ENCODE measurements around the gene ITIH3.
"Not testable (repeated sequence)": the region's sequence is repeated elsewhere in the genome, so short reads cannot be mapped to it uniquely, and the experiment has no call there.

ITIH3 gene

DNA sequence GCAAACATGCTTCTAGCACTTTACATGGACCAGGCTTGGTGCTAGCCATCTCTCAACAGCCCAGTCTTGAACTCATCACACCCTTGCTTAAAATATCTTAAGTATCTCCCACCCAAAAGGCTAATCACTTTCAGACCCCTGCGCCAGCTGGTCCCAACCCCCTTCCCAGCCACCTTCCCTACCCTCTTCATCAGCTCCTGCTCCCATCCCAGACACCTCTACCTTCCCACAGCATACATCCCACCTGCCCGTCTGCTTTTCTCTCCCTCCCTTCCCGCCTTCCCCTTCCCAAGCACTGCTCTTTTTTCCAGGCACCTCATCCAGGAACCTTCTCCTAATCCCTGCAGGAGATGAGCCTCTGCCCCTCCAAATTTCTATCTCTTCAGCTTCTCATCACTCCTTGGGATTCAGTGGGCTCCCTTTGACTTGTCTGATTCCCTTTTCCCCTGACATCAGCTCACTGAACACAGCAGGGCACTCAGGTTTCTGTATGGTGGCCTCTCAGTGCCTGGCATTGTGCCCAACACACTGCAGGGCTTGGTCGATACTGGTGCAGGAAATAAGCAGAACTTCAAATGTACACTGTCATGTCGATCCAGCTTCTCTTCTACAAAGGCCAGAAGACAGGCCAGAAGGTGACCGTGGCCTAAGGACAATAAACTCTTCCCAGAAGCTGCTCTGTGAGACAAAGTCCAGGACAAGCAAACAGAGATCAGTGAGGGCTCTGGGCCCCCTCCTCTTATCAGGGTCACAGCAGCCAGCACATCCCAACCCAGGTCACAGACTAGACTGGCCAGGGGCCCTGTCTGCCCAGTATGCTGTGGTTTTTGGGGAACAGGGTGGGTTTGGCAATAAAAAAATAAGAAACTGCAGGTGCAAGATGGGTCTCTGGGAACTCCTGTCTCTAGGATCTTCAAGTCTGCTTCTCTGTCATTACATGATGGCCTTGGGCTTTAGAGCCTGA is 19.4 kb upstream of the ITIH3 start (continued):
- TF ChIP-seq, protein P1, sequence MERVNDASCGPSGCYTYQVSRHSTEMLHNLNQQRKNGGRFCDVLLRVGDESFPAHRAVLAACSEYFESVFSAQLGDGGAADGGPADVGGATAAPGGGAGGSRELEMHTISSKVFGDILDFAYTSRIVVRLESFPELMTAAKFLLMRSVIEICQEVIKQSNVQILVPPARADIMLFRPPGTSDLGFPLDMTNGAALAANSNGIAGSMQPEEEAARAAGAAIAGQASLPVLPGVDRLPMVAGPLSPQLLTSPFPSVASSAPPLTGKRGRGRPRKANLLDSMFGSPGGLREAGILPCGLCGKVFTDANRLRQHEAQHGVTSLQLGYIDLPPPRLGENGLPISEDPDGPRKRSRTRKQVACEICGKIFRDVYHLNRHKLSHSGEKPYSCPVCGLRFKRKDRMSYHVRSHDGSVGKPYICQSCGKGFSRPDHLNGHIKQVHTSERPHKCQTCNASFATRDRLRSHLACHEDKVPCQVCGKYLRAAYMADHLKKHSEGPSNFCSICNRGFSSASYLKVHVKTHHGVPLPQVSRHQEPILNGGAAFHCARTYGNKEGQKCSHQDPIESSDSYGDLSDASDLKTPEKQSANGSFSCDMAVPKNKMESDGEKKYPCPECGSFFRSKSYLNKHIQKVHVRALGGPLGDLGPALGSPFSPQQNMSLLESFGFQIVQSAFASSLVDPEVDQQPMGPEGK (CRISPR knock-in tag; IDR thresholded peaks at IDR 0.05; ENCODE audit: borderline replicate concordance), result no peak
- TF ChIP-seq, protein P2, sequence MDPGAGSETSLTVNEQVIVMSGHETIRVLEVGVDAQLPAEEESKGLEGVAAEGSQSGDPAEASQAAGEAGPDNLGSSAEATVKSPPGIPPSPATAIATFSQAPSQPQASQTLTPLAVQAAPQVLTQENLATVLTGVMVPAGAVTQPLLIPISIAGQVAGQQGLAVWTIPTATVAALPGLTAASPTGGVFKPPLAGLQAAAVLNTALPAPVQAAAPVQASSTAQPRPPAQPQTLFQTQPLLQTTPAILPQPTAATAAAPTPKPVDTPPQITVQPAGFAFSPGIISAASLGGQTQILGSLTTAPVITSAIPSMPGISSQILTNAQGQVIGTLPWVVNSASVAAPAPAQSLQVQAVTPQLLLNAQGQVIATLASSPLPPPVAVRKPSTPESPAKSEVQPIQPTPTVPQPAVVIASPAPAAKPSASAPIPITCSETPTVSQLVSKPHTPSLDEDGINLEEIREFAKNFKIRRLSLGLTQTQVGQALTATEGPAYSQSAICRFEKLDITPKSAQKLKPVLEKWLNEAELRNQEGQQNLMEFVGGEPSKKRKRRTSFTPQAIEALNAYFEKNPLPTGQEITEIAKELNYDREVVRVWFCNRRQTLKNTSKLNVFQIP (CRISPR knock-in tag; IDR thresholded peaks at IDR 0.05; ENCODE audit: borderline replicate concordance, low read depth), result no peak
- TF ChIP-seq CREB5 (CRISPR knock-in tag; IDR thresholded peaks at IDR 0.05; ENCODE audit: low read depth) (no peak), CSDC2 (CRISPR knock-in tag; IDR thresholded peaks at IDR 0.05) (no peak)

GRCh38 chr3:52775877-52776276 is 18.7 kb upstream of the ITIH3 start:
- no peak for ATAC-seq
- TF ChIP-seq ZFP30 (CRISPR knock-in tag; IDR thresholded peaks at IDR 0.05) (no peak), GLIS3 (CRISPR knock-in tag; IDR thresholded peaks at IDR 0.05) (no peak), ZNF8 (CRISPR knock-in tag; IDR thresholded peaks at IDR 0.05) (no peak), RARB (CRISPR knock-in tag; IDR thresholded peaks at IDR 0.05) (no peak), ZFP3 (CRISPR knock-in tag; IDR thresholded peaks at IDR 0.05) (no peak), BACH2 (CRISPR knock-in tag; IDR thresholded peaks at IDR 0.05; ENCODE audit: borderline replicate concordance) (no peak), ZNF565 (CRISPR knock-in tag; conservative IDR thresholded peaks at IDR 0.05; ENCODE audit: low read depth) (no peak), ESRRG (CRISPR knock-in tag; IDR thresholded peaks at IDR 0.05) (no peak), PPARA (CRISPR knock-in tag; IDR thresholded peaks at IDR 0.05; ENCODE audit: borderline replicate concordance) (no peak)
- TF ChIP-seq, protein P2 (CRISPR knock-in tag; IDR thresholded peaks at IDR 0.05; ENCODE audit: borderline replicate concordance, low read depth), result no peak

DNA sequence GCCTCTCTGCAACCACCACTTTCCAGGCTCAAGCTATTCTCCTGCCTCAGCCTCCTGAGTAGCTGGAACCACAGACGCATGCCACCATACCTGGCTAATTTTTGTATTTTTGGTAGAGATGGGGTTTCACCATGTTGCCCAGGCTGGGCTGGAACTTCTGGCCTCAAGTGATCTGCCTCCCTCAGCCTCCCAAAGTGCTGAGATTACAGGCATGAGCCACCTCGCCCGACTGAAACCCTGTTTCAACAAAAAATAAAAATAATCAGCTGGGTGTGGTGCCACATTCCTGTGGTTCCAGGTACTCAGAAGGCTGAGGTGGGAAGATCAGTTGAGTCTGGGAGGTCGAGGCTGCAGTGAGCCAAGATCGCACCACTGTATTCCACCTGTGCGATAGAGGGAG is 18.1 kb upstream of the ITIH3 start:
- ATAC-seq, result not testable (repeated sequence)

- ATAC-seq, result no peak
- TF ChIP-seq GLIS3 (CRISPR knock-in tag; IDR thresholded peaks at IDR 0.05) (no peak), CSDC2 (CRISPR knock-in tag; IDR thresholded peaks at IDR 0.05) (no peak), ZC3H10 (CRISPR knock-in tag; IDR thresholded peaks at IDR 0.05) (no peak), ZNF70 (CRISPR knock-in tag; IDR thresholded peaks at IDR 0.05) (no peak), ESRRG (CRISPR knock-in tag; IDR thresholded peaks at IDR 0.05) (no peak), ARNTL (CRISPR knock-in tag; IDR thresholded peaks at IDR 0.05; ENCODE audit: borderline replicate concordance, low read depth) (no peak), OSR1 (CRISPR knock-in tag; IDR thresholded peaks at IDR 0.05) (no peak), TSHZ2 (CRISPR knock-in tag; IDR thresholded peaks at IDR 0.05) (no peak), ZFP3 (CRISPR knock-in tag; IDR thresholded peaks at IDR 0.05) (no peak), ZNF8 (CRISPR knock-in tag; IDR thresholded peaks at IDR 0.05) (no peak), RARB (CRISPR knock-in tag; IDR thresholded peaks at IDR 0.05) (no peak), TCF4 (CRISPR knock-in tag; IDR thresholded peaks at IDR 0.05; ENCODE audit: borderline replicate concordance) (no peak), BACH2 (CRISPR knock-in tag; IDR thresholded peaks at IDR 0.05; ENCODE audit: borderline replicate concordance) (no peak)
- TF ChIP-seq, protein P1 (CRISPR knock-in tag; IDR thresholded peaks at IDR 0.05; ENCODE audit: borderline replicate concordance), result no peak
- TF ChIP-seq, protein P2 (CRISPR knock-in tag; IDR thresholded peaks at IDR 0.05; ENCODE audit: borderline replicate concordance, low read depth), result no peak
Observed at GRCh38 chr3:52777127-52777958, 17.3 kb upstream of the ITIH3 start, which contains the start of gene ITIH1. ITIH1 (plus strand) TSS chr3:52777599; CDS start chr3:52777616, 17 bp downstream.

Data from SK-N-SH treated with all-trans-retinoic acid at 6 μM for 48 hours (cell line).